C4-2B (cell line): ENCODE measurements around the gene TMTC4.

Experiments
- ZFX ChIP-seq: fragments of 450-650 bp; IDR thresholded peaks from 2 replicates; pipeline ENCODE4 v1.6.1; 2017
- TF ChIP-seq, protein P1 (sequence below): fragments of 450-650 bp; conservative IDR thresholded peaks from 2 replicates; pipeline ENCODE4 v1.5.1; 2017; ENCODE audit warnings: mild to moderate bottlenecking

GRCh38 chr13:100650326-100650725 lies 24.3 kb downstream of the TMTC4 start:
- TF ChIP-seq, protein P1, sequence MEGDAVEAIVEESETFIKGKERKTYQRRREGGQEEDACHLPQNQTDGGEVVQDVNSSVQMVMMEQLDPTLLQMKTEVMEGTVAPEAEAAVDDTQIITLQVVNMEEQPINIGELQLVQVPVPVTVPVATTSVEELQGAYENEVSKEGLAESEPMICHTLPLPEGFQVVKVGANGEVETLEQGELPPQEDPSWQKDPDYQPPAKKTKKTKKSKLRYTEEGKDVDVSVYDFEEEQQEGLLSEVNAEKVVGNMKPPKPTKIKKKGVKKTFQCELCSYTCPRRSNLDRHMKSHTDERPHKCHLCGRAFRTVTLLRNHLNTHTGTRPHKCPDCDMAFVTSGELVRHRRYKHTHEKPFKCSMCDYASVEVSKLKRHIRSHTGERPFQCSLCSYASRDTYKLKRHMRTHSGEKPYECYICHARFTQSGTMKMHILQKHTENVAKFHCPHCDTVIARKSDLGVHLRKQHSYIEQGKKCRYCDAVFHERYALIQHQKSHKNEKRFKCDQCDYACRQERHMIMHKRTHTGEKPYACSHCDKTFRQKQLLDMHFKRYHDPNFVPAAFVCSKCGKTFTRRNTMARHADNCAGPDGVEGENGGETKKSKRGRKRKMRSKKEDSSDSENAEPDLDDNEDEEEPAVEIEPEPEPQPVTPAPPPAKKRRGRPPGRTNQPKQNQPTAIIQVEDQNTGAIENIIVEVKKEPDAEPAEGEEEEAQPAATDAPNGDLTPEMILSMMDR: no peak
- TF ChIP-seq ZFX: no peak
